Uterus (tissue), 4 donors: ENCODE measurements around the gene CYB5R3. TPM values are rescaled to one million over a fixed set of nuclear protein-coding genes. Genes with fewer than 3 reads are reported as not detected.
A peak's percentile ranks its signal among the peaks of the same experiment; 100 is the strongest.

ENCODE experiments used
- DNase-seq, 2 donors: peaks; one replicate each; pipeline ENCODE4 v3.0.0-alpha.2; 2019 to 2020
- H3K27ac ChIP-seq, 2 donors: fragments of 200-600 bp; sonication (generic); 1 replicate in 1 of 2; 2 replicates in 1 of 2; pipeline ENCODE4 v1.5.1; 2016 to 2018
- H3K27me3 ChIP-seq, 2 donors: fragments of 200-600 bp; sonication (generic); one replicate each; pipeline ENCODE4 v1.5.1; 2018 to 2019; ENCODE audit warnings: control low read depth in 1 of 2
- H3K36me3 ChIP-seq, 2 donors: fragments of 200-600 bp; sonication (generic); one replicate each; pipeline ENCODE4 v1.5.1; 2019; ENCODE audit warnings: control low read depth in 1 of 2
- H3K4me1 ChIP-seq, 2 donors: fragments of 200-600 bp; sonication (generic); one replicate each; pipeline ENCODE4 v1.5.1; 2018 to 2019; ENCODE audit warnings: control low read depth in 1 of 2
- H3K4me3 ChIP-seq, 2 donors: fragments of 200-600 bp; sonication (generic); 1 replicate in 1 of 2; 2 replicates in 1 of 2; pipeline ENCODE4 v1.5.1; 2018 to 2019; ENCODE audit warnings: mild to moderate bottlenecking in 1 of 2
- H3K9me3 ChIP-seq, 2 donors: fragments of 200-600 bp; sonication (generic); one replicate each; pipeline ENCODE4 v1.5.1; 2019; ENCODE audit warnings: control low read depth in 1 of 2
- POLR2A ChIP-seq, 2 donors: fragments of 450-650 bp; IDR thresholded peaks; one replicate each; pipeline ENCODE4 v1.6.1; 2016; ENCODE audit warnings: antibody characterized with exemption in 2 of 2, mild to moderate bottlenecking in 1 of 2, moderate library complexity in 1 of 2
- intact Hi-C: fragments of 100-400 bp; cut with DNase I; formaldehyde crosslinking; loops from one replicate; pipeline ENCODE4 v1.15.1; 2023; ENCODE audit warnings: low total_unique reads
- total RNA-seq, 4 donors: library from RNA; depleted of rRNA in 3 of 4; stranded (reverse); fragments of >200 nt in 3 of 4; gene quantifications; one replicate each; pipeline versions ENCODE4 v1.1.0 to v1.2.4, GENCODE V29; 2014 to 2023
- TF ChIP-seq, protein P1 (sequence below), 4 experiments: fragments of 200-600 bp in 2 of 4; fragments of 450-650 bp in 2 of 4; sonication (generic) in 2 of 4; IDR thresholded peaks; one replicate each; pipeline ENCODE4 v1.5.1; 2016 to 2019; ENCODE audit warnings: antibody characterized with exemption in 4 of 4, mild to moderate bottlenecking in 2 of 4, moderate library complexity in 1 of 4
- donor health status: DM: yes; HTN: yes; CAD: no.

CYB5R3 gene
- total RNA-seq, 4 donors from 2014 or later, result 34.0 to 225 (median 51.7) TPM

GRCh38 chr22:42625416-42625815, 23.8 kb downstream of the CYB5R3 start:
- H3K36me3 ChIP-seq, result no peaks in the 10 kb centered on the region
- no peak for DNase-seq
- TF ChIP-seq, protein P1, sequence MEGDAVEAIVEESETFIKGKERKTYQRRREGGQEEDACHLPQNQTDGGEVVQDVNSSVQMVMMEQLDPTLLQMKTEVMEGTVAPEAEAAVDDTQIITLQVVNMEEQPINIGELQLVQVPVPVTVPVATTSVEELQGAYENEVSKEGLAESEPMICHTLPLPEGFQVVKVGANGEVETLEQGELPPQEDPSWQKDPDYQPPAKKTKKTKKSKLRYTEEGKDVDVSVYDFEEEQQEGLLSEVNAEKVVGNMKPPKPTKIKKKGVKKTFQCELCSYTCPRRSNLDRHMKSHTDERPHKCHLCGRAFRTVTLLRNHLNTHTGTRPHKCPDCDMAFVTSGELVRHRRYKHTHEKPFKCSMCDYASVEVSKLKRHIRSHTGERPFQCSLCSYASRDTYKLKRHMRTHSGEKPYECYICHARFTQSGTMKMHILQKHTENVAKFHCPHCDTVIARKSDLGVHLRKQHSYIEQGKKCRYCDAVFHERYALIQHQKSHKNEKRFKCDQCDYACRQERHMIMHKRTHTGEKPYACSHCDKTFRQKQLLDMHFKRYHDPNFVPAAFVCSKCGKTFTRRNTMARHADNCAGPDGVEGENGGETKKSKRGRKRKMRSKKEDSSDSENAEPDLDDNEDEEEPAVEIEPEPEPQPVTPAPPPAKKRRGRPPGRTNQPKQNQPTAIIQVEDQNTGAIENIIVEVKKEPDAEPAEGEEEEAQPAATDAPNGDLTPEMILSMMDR (IDR thresholded peaks at IDR 0.05), result no peak
- no peak for TF ChIP-seq POLR2A (IDR thresholded peaks at IDR 0.05)
- no peak overlapping the region for H3K27ac ChIP-seq
- peaks cover 0 to 6% of the 10 kb centered on the region in 2 donors for H3K4me1 ChIP-seq
- H3K27me3 ChIP-seq, result no peaks in the 10 kb centered on the region
- intact Hi-C loops, result no loop called here
- no peaks in the 10 kb centered on the region for H3K9me3 ChIP-seq
- H3K4me3 ChIP-seq, result no peak overlapping the region

DNA sequence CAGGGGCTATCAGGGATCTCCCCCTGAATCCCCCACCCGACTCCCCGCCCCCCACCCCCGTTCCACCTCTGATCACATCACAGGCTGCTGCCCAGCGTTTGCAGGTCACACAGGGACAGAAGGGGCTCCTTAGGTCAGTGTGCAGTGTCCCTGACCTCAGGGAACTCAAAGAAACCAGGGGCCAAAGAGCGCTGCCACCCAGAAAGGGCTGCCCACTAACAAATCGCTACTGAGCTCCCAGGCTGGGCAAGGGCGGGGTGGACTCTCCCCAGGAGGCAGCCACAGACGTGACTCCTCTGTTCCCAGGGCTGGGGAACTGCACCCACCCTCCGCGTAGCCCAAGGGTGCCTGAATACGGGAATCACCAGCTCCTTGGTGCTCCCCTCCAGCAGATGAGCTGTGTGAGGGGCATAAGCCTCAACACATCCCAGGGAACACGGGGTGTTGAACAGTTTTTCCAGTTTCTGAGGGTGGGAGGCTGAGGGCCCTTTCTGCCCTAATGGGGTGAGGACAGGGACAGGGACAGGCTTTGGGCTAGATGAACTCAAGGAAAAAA, 24.6 kb downstream of the CYB5R3 start:
- H3K27ac ChIP-seq, result peak overlapping the region; percentile 8 to 46
- no peak for DNase-seq
- H3K4me1 ChIP-seq, result peaks cover 0 to 6% of the 10 kb centered on the region in 2 donors
- intact Hi-C loops, result no loop called here
- no peak for TF ChIP-seq POLR2A (IDR thresholded peaks at IDR 0.05)
- TF ChIP-seq, protein P1 (IDR thresholded peaks at IDR 0.05), result no peak
- no peaks in the 10 kb centered on the region for H3K27me3 ChIP-seq
- no peak overlapping the region for H3K4me3 ChIP-seq
- H3K36me3 ChIP-seq, result no peaks in the 10 kb centered on the region
- H3K9me3 ChIP-seq, result no peaks in the 10 kb centered on the region

DNA sequence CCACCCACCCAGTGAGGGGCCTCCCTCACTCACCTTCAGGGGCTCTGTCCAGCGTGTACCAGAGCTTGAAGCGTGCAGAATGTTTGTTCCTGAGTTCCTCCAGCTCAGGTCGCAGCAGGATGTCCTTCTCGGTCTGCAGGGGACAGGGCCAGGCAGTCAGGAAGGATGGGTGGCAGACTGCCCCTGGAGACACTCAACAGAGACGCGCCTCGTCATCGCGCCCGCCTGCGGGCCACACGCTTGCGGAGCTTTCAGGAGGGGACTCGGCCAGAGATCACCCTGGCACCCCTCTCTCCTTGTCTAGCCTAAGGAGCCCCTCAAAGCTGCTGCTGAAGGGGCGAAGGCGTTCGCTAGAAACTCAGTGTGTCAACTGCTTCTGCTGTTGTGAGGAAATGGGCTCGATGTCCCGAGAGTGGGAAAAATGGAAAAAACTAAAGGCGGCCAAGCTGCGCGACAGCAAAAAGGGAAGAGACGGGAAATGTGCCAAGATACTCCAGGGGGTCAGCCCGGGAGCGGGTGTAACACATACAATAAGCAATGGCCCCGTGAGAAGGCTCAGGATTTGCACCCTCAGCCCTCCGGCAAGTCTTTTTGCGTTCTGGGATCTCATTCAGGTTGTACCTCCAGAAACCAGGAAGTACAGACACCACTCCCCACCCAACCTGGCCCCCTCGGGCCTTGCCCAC, 25.3 kb downstream of the CYB5R3 start:
- TF ChIP-seq POLR2A (IDR thresholded peaks at IDR 0.05), result no peak
- TF ChIP-seq, protein P1 (IDR thresholded peaks at IDR 0.05), result no peak
- Histone ChIP-seq H3K4me1 (peaks cover 0 to 6% of the 10 kb centered on the region in 2 donors), H3K4me3 (no peak overlapping the region), H3K9me3 (no peaks in the 10 kb centered on the region), H3K27me3 (no peaks in the 10 kb centered on the region), H3K36me3 (no peaks in the 10 kb centered on the region), H3K27ac (peak overlapping the region; percentile 8 to 46)
- no peak for DNase-seq
- intact Hi-C loops, result no loop called here

DNA sequence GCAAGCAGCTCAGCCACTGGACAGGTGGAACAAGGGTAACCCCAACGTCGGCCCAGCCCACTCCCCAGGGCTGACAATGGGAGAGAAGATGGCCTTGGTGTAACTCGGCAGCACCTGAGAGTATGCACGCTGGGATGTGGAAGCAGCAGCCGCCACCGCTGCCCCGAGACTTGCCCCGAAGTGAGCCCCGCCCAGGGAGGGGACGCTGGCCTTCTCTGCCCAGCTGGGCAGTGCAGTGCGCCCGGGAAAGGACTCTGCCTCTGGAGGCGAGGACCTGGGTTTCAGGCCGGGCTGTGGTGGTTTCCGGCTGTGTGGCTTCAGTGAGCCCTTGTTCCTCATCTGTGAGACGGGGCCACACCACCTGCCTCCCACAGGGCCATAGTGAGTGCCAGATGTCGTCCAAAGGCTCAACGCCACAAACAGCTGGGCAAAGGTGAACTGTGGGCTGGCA, 25.9 kb downstream of the CYB5R3 start:
- Histone ChIP-seq H3K4me3 (no peak overlapping the region), H3K4me1 (peaks cover 0 to 6% of the 10 kb centered on the region in 2 donors), H3K9me3 (no peaks in the 10 kb centered on the region), H3K27me3 (no peaks in the 10 kb centered on the region), H3K27ac (no peak overlapping the region), H3K36me3 (no peaks in the 10 kb centered on the region)
- DNase-seq, result no peak
- intact Hi-C loops, result no loop called here
- TF ChIP-seq, protein P1 (IDR thresholded peaks at IDR 0.05), result no peak
- TF ChIP-seq POLR2A (IDR thresholded peaks at IDR 0.05), result no peak

GRCh38 chr22:42622061-42622710, 27.0 kb downstream of the CYB5R3 start:
- Histone ChIP-seq H3K4me1 (peaks cover 0 to 6% of the 10 kb centered on the region in 2 donors), H3K4me3 (no peak overlapping the region), H3K9me3 (no peaks in the 10 kb centered on the region), H3K36me3 (no peaks in the 10 kb centered on the region), H3K27ac (peak overlapping the region; percentile 43 to 77), H3K27me3 (no peaks in the 10 kb centered on the region)
- DNase-seq, result no peak
- no peak for TF ChIP-seq POLR2A (IDR thresholded peaks at IDR 0.05)
- TF ChIP-seq, protein P1 (IDR thresholded peaks at IDR 0.05), result no peak
- intact Hi-C loops, result no loop called here
